Esophagus muscularis mucosa (tissue), 3 donors: ENCODE measurements around the gene DGKQ.

ENCODE experiments used
- POLR2A ChIP-seq: fragments of 450-650 bp; IDR thresholded peaks from one replicate; pipeline ENCODE4 v1.6.1; 2017; ENCODE audit warnings: antibody characterized with exemption, moderate library complexity, mild to moderate bottlenecking, low read depth
- POLR2AphosphoS5 ChIP-seq, 2 donors: sonication (generic); formaldehyde crosslinking; IDR thresholded peaks; one replicate each; pipeline ENCODE4 v1.6.1; 2017; ENCODE audit warnings: antibody characterized with exemption in 2 of 2
- TF ChIP-seq, protein P1 (sequence below), 3 experiments: fragments of 200-600 bp in 2 of 3; fragments of 450-650 bp in 1 of 3; sonication (generic) in 2 of 3; IDR thresholded peaks; one replicate each; pipeline ENCODE4 v1.5.1; 2017 to 2019; ENCODE audit warnings: antibody characterized with exemption in 3 of 3, mild to moderate bottlenecking in 2 of 3, moderate library complexity in 1 of 3

DNA sequence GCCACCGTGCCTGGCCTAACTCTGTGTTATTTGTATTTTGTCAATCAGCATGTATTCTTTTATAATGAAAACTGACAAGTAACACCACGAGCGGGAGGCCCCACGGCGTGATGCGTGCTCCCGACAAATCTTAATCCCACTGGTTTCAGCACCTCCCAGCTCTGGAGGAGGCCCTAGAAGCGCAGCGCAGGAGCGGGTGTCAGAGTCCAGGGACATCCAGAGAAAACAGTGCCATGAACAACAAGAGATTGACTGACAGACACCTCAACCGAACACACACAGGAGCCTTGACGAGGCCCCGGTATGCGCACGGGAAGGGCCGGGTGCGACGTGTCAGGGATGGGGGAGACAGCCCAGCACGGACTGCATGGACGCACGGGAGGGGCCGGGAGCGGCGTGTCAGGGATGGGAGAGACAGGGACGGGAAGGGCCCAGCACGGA, 64.2 kb downstream of the DGKQ start:
- TF ChIP-seq, protein P1, sequence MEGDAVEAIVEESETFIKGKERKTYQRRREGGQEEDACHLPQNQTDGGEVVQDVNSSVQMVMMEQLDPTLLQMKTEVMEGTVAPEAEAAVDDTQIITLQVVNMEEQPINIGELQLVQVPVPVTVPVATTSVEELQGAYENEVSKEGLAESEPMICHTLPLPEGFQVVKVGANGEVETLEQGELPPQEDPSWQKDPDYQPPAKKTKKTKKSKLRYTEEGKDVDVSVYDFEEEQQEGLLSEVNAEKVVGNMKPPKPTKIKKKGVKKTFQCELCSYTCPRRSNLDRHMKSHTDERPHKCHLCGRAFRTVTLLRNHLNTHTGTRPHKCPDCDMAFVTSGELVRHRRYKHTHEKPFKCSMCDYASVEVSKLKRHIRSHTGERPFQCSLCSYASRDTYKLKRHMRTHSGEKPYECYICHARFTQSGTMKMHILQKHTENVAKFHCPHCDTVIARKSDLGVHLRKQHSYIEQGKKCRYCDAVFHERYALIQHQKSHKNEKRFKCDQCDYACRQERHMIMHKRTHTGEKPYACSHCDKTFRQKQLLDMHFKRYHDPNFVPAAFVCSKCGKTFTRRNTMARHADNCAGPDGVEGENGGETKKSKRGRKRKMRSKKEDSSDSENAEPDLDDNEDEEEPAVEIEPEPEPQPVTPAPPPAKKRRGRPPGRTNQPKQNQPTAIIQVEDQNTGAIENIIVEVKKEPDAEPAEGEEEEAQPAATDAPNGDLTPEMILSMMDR (IDR thresholded peaks at IDR 0.05): no peak
- TF ChIP-seq POLR2AphosphoS5 (IDR thresholded peaks at IDR 0.05) (no peak), POLR2A (no peak)
